ENCODE measurements around the gene STUB1.

Gene STUB1

GRCh38 chr16:667113-667779, 13.0 kb upstream of the STUB1 start:
- H3K4me3 ChIP-seq (replicated peaks; ENCODE audit: low read depth, low read length) = no peak overlapping the region
- no peak for DNase-seq (ENCODE audit: low read depth)
- TF ChIP-seq CTCF (IDR thresholded peaks at IDR 0.05; ENCODE audit: low read length, missing control alignments) = no peak

GRCh38 chr16:667780-668518, 12.3 kb upstream of the STUB1 start, which contains the start of gene RHOT2:
TSS of gene RHOT2 (plus strand) at chr16:668132. CDS start at chr16:668200, 68 bp downstream.
- H3K4me3 ChIP-seq (replicated peaks; ENCODE audit: low read depth, low read length) = peak within 1 kb of the TSS; percentile 79
- peak; percentile 34 for TF ChIP-seq CTCF (IDR thresholded peaks at IDR 0.05; ENCODE audit: low read length, missing control alignments)
- peak; percentile 90 for DNase-seq (ENCODE audit: low read depth)

- peak overlapping the region; percentile 79 for H3K4me3 ChIP-seq (replicated peaks; ENCODE audit: low read depth, low read length)
- no peak for DNase-seq (ENCODE audit: low read depth)
- TF ChIP-seq CTCF (IDR thresholded peaks at IDR 0.05; ENCODE audit: low read length, missing control alignments) = no peak
Observed at GRCh38 chr16:668519-669171, 11.6 kb upstream of the STUB1 start.

DNA sequence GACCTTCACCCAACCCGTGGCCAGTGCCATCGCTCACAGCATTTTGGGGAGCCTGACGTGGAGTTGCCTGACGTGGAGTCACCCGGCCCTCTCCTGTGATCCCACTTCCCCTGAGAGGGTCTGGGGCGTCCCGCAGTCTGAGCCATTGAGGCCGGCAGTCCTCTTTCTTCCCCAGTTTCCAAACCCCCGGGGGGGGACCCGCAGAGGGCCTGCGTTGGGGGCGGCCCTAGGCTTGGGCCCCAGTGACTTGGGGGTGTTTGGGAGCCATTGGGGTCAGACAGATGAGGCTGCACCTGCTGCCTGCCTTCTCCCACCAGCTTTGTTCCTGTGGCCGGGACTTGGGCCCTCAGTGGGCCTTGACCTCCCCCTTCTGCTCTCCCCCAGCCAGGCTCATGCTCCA, 10.5 kb upstream of the STUB1 start:
- TF ChIP-seq CTCF (IDR thresholded peaks at IDR 0.05; ENCODE audit: low read length, missing control alignments) = no peak
- DNase-seq (ENCODE audit: low read depth) = no peak
- peak overlapping the region; percentile 79 for H3K4me3 ChIP-seq (replicated peaks; ENCODE audit: low read depth, low read length)

- H3K4me3 ChIP-seq (replicated peaks; ENCODE audit: low read depth, low read length) = no peak overlapping the region
- TF ChIP-seq CTCF (IDR thresholded peaks at IDR 0.05; ENCODE audit: low read length, missing control alignments) = no peak
- DNase-seq (ENCODE audit: low read depth) = no peak
Observed at GRCh38 chr16:670485-671352, 9.5 kb upstream of the STUB1 start.

- DNase-seq (ENCODE audit: low read depth) = no peak
- TF ChIP-seq CTCF (IDR thresholded peaks at IDR 0.05; ENCODE audit: low read length, missing control alignments) = no peak
- no peak overlapping the region for H3K4me3 ChIP-seq (replicated peaks; ENCODE audit: low read depth, low read length)
Observed at GRCh38 chr16:671353-672131, 8.7 kb upstream of the STUB1 start.
